IMR-90 (cell line): ENCODE data around the gene TTC28. TPM values are rescaled to one million over a fixed set of nuclear protein-coding genes. Genes with fewer than 3 reads are reported as not detected.

Experiments used
- ATAC-seq: fragments of 200-7000 bp; cut with Tn5 transposase; 2 replicates; pipeline ENCODE4 v1.9.1; 2020; ENCODE audit warnings: low read depth, mild to moderate bottlenecking, moderate library complexity
- BruUV-seq: library from RNA; stranded (reverse); fragments of 400-500 nt; replicated peaks from 2 replicates; lab custom pipeline; 2021; lab: Mats Ljungman, UMichigan
- CTCF ChIA-PET: fragments of 300-600 bp; formaldehyde crosslinking; extraction: SDS; loops from one replicate; lab custom pipeline; 2021; ENCODE audit warnings: antibody characterized with exemption; lab: Yijun Ruan, JAX
- POLR2A ChIA-PET: fragments of 300-600 bp; sonication (Branson Sonifier 250); formaldehyde crosslinking; loops from one replicate; lab custom pipeline; 2022; ENCODE audit warnings: antibody characterized with exemption; ENCODE audit not compliant: unreplicated experiment; lab: Charles Lee
- DNase-seq: peaks from one replicate; pipeline ENCODE4 v3.0.0; 2013
- H2AFZ ChIP-seq: replicated peaks from 2 replicates; pipeline ENCODE3; 2013; ENCODE audit warnings: low read length, mild to moderate bottlenecking; ENCODE audit not compliant: poor library complexity
- H2AK5ac ChIP-seq: 2 replicates; pipeline ENCODE4 v1.6.1; 2013; ENCODE audit warnings: low read depth, low read length, inconsistent platforms
- H2AK9ac ChIP-seq: replicated peaks from 2 replicates; pipeline ENCODE3; 2013; ENCODE audit warnings: mild to moderate bottlenecking, low read depth, low read length, moderate library complexity; ENCODE audit not compliant: poor library complexity
- H2BK120ac ChIP-seq: 2 replicates; pipeline ENCODE4 v1.6.1; 2013; ENCODE audit warnings: low read depth, low read length, inconsistent platforms
- H2BK15ac ChIP-seq: 3 replicates; pipeline ENCODE4 v1.6.1; 2013; ENCODE audit warnings: low read depth, low read length, inconsistent platforms
- H2BK20ac ChIP-seq: 2 replicates; pipeline ENCODE4 v1.6.1; 2013; ENCODE audit warnings: low read depth, mild to moderate bottlenecking, inconsistent platforms, low read length, moderate library complexity
- H2BK5ac ChIP-seq: 2 replicates; pipeline ENCODE4 v1.6.1; 2013; ENCODE audit warnings: mild to moderate bottlenecking, low read depth, low read length, inconsistent platforms; ENCODE audit not compliant: poor library complexity, severe bottlenecking
- H3K14ac ChIP-seq: replicated peaks from 2 replicates; pipeline ENCODE4 v1.6.1; 2013; ENCODE audit warnings: low read depth, low read length, inconsistent platforms
- H3K18ac ChIP-seq: 2 replicates; pipeline ENCODE4 v1.6.1; 2013; ENCODE audit warnings: low read depth, low read length, control low read depth
- H3K23ac ChIP-seq: 2 replicates; pipeline ENCODE4 v1.6.1; 2013; ENCODE audit warnings: low read depth, low read length, inconsistent platforms
- H3K27ac ChIP-seq: 2 replicates; pipeline ENCODE4 v1.5.1; 2013; ENCODE audit warnings: mild to moderate bottlenecking, control low read depth, low read length; ENCODE audit not compliant: insufficient read depth
- H3K27me3 ChIP-seq: 2 replicates; pipeline ENCODE4 v1.6.1; 2013; ENCODE audit warnings: low read length; ENCODE audit not compliant: control insufficient read depth, insufficient read depth
- H3K36me3 ChIP-seq: 2 replicates; pipeline ENCODE4 v1.6.1; 2013; ENCODE audit warnings: low read length, mixed read lengths; ENCODE audit not compliant: control insufficient read depth, insufficient read depth
- H3K4ac ChIP-seq: 2 replicates; pipeline ENCODE4 v1.6.1; 2013; ENCODE audit warnings: low read depth, low read length, inconsistent platforms
- H3K4me1 ChIP-seq: 2 replicates; pipeline ENCODE4 v1.6.1; 2013; ENCODE audit warnings: low read length, mixed read lengths; ENCODE audit not compliant: control insufficient read depth, insufficient read depth
- H3K4me2 ChIP-seq: 2 replicates; pipeline ENCODE4 v1.6.1; 2013; ENCODE audit warnings: low read depth, mild to moderate bottlenecking, control low read depth, low read length, moderate library complexity
- H3K4me3 ChIP-seq: 2 replicates; pipeline ENCODE4 v1.5.1; 2013; ENCODE audit warnings: low read depth, mild to moderate bottlenecking, control low read depth, low read length, moderate library complexity; ENCODE audit not compliant: insufficient read depth
- H3K56ac ChIP-seq: 2 replicates; pipeline ENCODE4 v1.6.1; 2013; ENCODE audit warnings: low read length, inconsistent platforms; ENCODE audit not compliant: insufficient read depth; ENCODE audit errors: extremely low read depth
- H3K79me1 ChIP-seq, 2 experiments: 2 replicates each; pipeline ENCODE4 v1.6.1; 2013; ENCODE audit warnings: low read length in 2 of 2, inconsistent platforms in 1 of 2, low read depth in 1 of 2
- H3K9ac ChIP-seq: 2 replicates; pipeline ENCODE4 v1.6.1; 2013; ENCODE audit warnings: low read depth, low read length, control low read depth
- H3K9me1 ChIP-seq: 2 replicates; pipeline ENCODE4 v1.6.1; 2013; ENCODE audit warnings: low read length, inconsistent platforms; ENCODE audit not compliant: insufficient read depth
- H3K9me3 ChIP-seq: 2 replicates; pipeline ENCODE4 v1.6.1; 2013; ENCODE audit warnings: low read length; ENCODE audit not compliant: control insufficient read depth, insufficient read depth
- H4K20me1 ChIP-seq: 2 replicates; pipeline ENCODE4 v1.6.1; 2013; ENCODE audit warnings: low read length, inconsistent platforms; ENCODE audit not compliant: insufficient read depth
- H4K5ac ChIP-seq: 2 replicates; pipeline ENCODE4 v1.6.1; 2013; ENCODE audit warnings: mild to moderate bottlenecking, low read depth, low read length, control low read depth
- H4K8ac ChIP-seq, 2 experiments: 2 replicates each; pipeline ENCODE4 v1.6.1; 2013; ENCODE audit warnings: low read depth in 2 of 2, low read length in 2 of 2, control low read depth in 1 of 2, inconsistent platforms in 1 of 2
- H4K91ac ChIP-seq: 2 replicates; pipeline ENCODE4 v1.6.1; 2013; ENCODE audit warnings: low read depth, low read length, inconsistent platforms; ENCODE audit not compliant: insufficient read depth
- BHLHE40 ChIP-seq: fragments of 150-350 bp; IDR thresholded peaks from 2 replicates; pipeline ENCODE4 v1.6.1; 2016; ENCODE audit warnings: mild to moderate bottlenecking, low read depth, low read length
- CEBPB ChIP-seq: IDR thresholded peaks from 2 replicates; pipeline ENCODE4 v1.6.1; 2012; ENCODE audit warnings: low read depth, low read length, improper control_type of control experiment
- CTCF ChIP-seq: conservative IDR thresholded peaks from 2 replicates; pipeline ENCODE4 v1.5.1; 2012; ENCODE audit warnings: mild to moderate bottlenecking, low read depth, low read length, improper control_type of control experiment
- ELK1 ChIP-seq: fragments of 150-350 bp; IDR thresholded peaks from 2 replicates; pipeline ENCODE4 v1.6.1; 2016; ENCODE audit warnings: low read depth, mild to moderate bottlenecking, low read length, moderate library complexity, borderline replicate concordance
- FOS ChIP-seq: fragments of 150-350 bp; IDR thresholded peaks from 2 replicates; pipeline ENCODE4 v1.6.1; 2016; ENCODE audit warnings: low read depth, low read length
- MAFK ChIP-seq: IDR thresholded peaks from 2 replicates; pipeline ENCODE4 v1.6.1; 2012; ENCODE audit warnings: low read depth, low read length, improper control_type of control experiment
- MAZ ChIP-seq: IDR thresholded peaks from 2 replicates; pipeline ENCODE4 v1.6.1; 2012; ENCODE audit warnings: low read depth, mild to moderate bottlenecking, low read length, improper control_type of control experiment, moderate library complexity, borderline replicate concordance
- MXI1 ChIP-seq: IDR thresholded peaks from 2 replicates; pipeline ENCODE4 v1.6.1; 2012; ENCODE audit warnings: low read depth, mild to moderate bottlenecking, low read length, moderate library complexity, borderline replicate concordance
- POLR2A ChIP-seq: IDR thresholded peaks from 2 replicates; pipeline ENCODE4 v1.6.1; 2012; ENCODE audit warnings: mild to moderate bottlenecking, low read depth, low read length
- RAD21 ChIP-seq: IDR thresholded peaks from 2 replicates; pipeline ENCODE4 v1.6.1; 2012; ENCODE audit warnings: low read length, improper control_type of control experiment
- RCOR1 ChIP-seq: IDR thresholded peaks from 2 replicates; pipeline ENCODE4 v1.6.1; 2012; ENCODE audit warnings: mild to moderate bottlenecking, low read length, improper control_type of control experiment; ENCODE audit not compliant: insufficient replicate concordance
- RFX5 ChIP-seq: IDR thresholded peaks from 2 replicates; pipeline ENCODE4 v1.8.0; 2012; ENCODE audit warnings: low read depth, mild to moderate bottlenecking, low read length, moderate library complexity
- SMC3 ChIP-seq: fragments of 150-350 bp; IDR thresholded peaks from 2 replicates; pipeline ENCODE4 v1.6.1; 2016; ENCODE audit warnings: low read depth, mild to moderate bottlenecking, antibody characterized with exemption, low read length, moderate library complexity
- USF2 ChIP-seq: fragments of 150-350 bp; IDR thresholded peaks from 2 replicates; pipeline ENCODE4 v1.6.1; 2017; ENCODE audit warnings: mild to moderate bottlenecking, antibody characterized with exemption, low read length, low read depth
- WGBS, 2 experiments: methylation state at CpG; one replicate each; pipeline versions ENCODE4 v1.1.5 to v1.1.7; 2013; ENCODE audit warnings: missing lambda C conversion rate in 2 of 2; ENCODE audit not compliant: insufficient read length in 1 of 2; ENCODE audit errors: extremely low coverage in 2 of 2; 5-methylcytosine and 5-hydroxymethylcytosine counted together
- dilution Hi-C: fragments of 300-500 bp; cut with HindIII; formaldehyde crosslinking; loops from one replicate; pipeline ENCODE4 v1.14.3; 2018; ENCODE audit warnings: low sequenced_read_pairs; ENCODE audit not compliant: unreplicated experiment
- in situ Hi-C: fragments of 300-500 bp; cut with MboI; formaldehyde crosslinking; loops from 3 replicates; pipeline ENCODE4 v1.14.3; 2019; ENCODE audit warnings: low sequenced_read_pairs, inconsistent platforms, mixed read lengths
- intact Hi-C: fragments of 100-400 bp; cut with micrococcal nuclease; formaldehyde crosslinking; loops from 2 replicates; pipeline ENCODE4 v1.10.0; 2022
- polyA plus RNA-seq, 3 experiments: library from polyadenylated mRNA; depleted of rRNA; stranded (reverse); fragments of >200 nt; gene quantifications; 2 replicates each; pipeline ENCODE4 v1.2.3, GENCODE V29; 2012; ENCODE audit warnings: low replicate concordance in 1 of 3
- total RNA-seq: library from RNA; depleted of rRNA; stranded (reverse); fragments of >200 nt; gene quantifications from 2 replicates; pipeline ENCODE4 v1.2.3, GENCODE V29; 2012

Gene TTC28
- total and polyA plus RNA-seq, 2 of the 4 experiments (the other 2 are of a cell fraction) = 5.6 to 13.3 TPM

GRCh38 chr22:28044546-28045173 lies 635.0 kb downstream of the TTC28 start:
- Histone ChIP-seq H3K14ac (no peak overlapping the region), H3K9ac (no peak overlapping the region), H2AK5ac (no peak overlapping the region), H3K4me2 (no peak overlapping the region), H3K23ac (no peak overlapping the region), H3K4me3 (no peak overlapping the region), H4K20me1 (0 out of 2 replicates have a peak, but pooled peaks cover 6% of the 10 kb centered on the region), H2BK20ac (no peak overlapping the region), H3K27me3 (no peaks in the 10 kb centered on the region), H2BK5ac (no peak overlapping the region), H4K5ac (no peak overlapping the region), H2AFZ (no peak overlapping the region), H3K27ac (no peak overlapping the region), H2BK15ac (no peak overlapping the region), H3K56ac (no peak overlapping the region), H3K4ac (no peak overlapping the region), H3K4me1 (no peaks in the 10 kb centered on the region), H2BK120ac (no peak overlapping the region), H4K8ac (no peak overlapping the region), H2AK9ac (no peak overlapping the region), H3K9me1 (peaks cover 4% of the 10 kb centered on the region; the same call in 1 of the 2 replicates), H3K79me1 (no peaks in the 10 kb centered on the region; a peak in 1 of 4 replicates), H4K91ac (no peak overlapping the region), H3K9me3 (no peaks in the 10 kb centered on the region), H3K18ac (no peak overlapping the region), H3K36me3 (peaks cover 6% of the 10 kb centered on the region)
- CTCF ChIA-PET = no interaction called here
- TF ChIP-seq USF2 (no peak), POLR2A (no peak), FOS (no peak), MAFK (no peak), RCOR1 (no peak), RAD21 (no peak), MXI1 (no peak), RFX5 (no peak), CTCF (no peak), MAZ (no peak), SMC3 (no peak), BHLHE40 (no peak), ELK1 (no peak), CEBPB (no peak)
- intact Hi-C loops (no loop called here), dilution Hi-C loops (no loop called here), in situ Hi-C loops (no loop called here)
- POLR2A ChIA-PET = no interaction called here
- BruUV-seq = no TSS peak
- WGBS, 2 experiments = no CpG with 5 or more reads among the region's 7 CpGs
- no peak for DNase-seq
- no peak for ATAC-seq
